AG09319 (cell line): ENCODE results near the gene FBXW7.

Experiments used
- DNase-seq: peaks from one replicate; pipeline ENCODE4 v3.0.0-alpha.2; 2010; ENCODE audit warnings: low read depth; ENCODE audit errors: extremely low read depth
- CTCF ChIP-seq: IDR thresholded peaks from 2 replicates; pipeline ENCODE4 v1.5.1; 2011; ENCODE audit warnings: low read depth, mild to moderate bottlenecking, inconsistent platforms, low read length, moderate library complexity

Gene FBXW7

GRCh38 chr4:152513078-152513477 lies 22.8 kb downstream of the FBXW7 start:
- TF ChIP-seq CTCF: no peak
- DNase-seq: no peak

- TF ChIP-seq CTCF: no peak
- no peak for DNase-seq
These were observed 23.4 kb downstream of the FBXW7 start for GRCh38 chr4:152512483-152512882.

DNA sequence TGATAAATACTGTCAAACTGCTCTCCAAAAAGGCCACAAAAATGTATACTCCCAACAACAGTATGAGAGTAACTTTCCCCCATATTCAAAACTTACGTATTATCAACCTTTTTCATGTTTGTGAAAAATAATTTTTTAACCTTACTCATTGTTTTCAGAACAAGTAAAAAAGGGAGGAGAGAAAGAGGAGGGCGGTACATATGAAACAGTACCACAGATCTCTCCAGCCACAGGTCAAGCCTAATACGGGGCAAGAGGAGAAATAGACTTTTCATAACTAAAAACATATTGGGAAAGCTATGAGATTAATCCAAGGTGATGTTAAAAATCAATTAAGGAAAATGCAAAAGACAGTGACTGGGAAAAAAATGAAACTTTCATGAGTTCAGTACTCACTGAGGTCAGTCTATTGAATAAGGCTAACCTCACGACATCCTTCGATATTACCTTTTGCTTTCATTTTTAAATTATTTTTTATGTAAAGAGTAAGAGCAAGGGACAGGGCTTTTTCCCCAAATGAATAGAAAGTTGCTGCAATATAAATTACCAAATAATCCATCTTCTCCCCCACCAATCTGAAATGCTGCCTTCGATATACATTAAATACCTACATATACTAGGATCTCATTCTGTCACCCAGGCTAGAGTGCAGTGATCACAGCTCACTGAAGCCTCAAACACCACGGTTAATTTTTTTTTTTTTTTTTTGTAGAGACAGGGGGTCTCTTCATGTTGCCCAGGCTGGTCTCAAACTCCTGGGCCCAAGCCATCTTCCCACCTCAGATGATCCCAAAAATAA lies 25.3 kb downstream of the FBXW7 start:
- DNase-seq: no peak
- no peak for TF ChIP-seq CTCF

GRCh38 chr4:152509595-152510225 lies 26.2 kb downstream of the FBXW7 start:
- TF ChIP-seq CTCF: no peak
- DNase-seq: no peak

DNA sequence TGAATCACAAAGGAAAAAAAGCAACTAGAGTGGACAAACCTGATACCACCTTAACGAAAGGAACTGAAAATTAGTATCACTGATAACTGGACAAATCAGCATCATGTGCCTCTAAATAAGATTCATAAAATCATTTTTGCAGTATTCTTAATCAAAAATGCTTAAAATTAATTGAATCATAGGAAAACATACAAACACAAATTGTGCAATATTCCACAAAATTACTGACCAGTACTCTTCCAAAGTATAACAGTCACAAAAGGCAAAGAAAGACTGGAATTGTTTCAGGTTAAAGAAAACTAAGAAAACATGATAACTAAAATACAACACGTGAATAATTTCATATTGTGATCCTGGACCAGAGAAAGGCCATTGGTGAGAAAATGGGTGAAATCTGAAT lies 27.1 kb downstream of the FBXW7 start:
- DNase-seq: no peak
- TF ChIP-seq CTCF: no peak

GRCh38 chr4:152508386-152508785 lies 27.5 kb downstream of the FBXW7 start:
- DNase-seq: no peak
- TF ChIP-seq CTCF: no peak

DNA sequence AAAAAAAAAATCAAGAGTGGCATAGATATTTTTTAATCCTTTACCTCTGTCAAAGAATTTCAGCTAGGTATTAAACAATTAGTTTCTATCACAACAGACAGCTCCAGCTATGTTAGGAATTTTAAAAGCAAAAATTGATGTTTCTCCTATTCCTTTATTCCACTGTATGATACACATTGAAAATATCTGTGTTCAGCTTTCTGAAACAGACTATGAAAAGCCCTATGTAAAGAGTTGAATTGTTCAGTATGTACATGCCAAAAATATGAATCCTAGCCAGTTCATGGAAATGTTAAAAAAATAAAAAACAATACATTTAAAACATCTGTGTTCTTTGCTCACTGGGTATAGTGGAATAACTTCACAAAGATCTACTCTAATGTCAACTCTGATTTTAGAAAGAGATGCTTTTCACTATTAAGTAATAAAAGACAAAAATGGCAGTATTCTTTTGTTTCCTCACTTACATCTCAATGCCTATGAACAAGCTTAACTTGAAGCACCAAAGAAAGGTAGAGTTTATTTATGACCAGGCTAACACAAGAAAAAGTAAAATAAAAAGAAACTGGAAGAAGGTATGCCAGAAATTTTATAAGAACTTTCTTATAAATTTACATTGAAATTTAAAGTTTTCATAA lies 32.1 kb downstream of the FBXW7 start:
- no peak for TF ChIP-seq CTCF
- no peak for DNase-seq
